ENCODE measurements around the gene CCDC187. TPM values are rescaled to one million over a fixed set of nuclear protein-coding genes. Genes with fewer than 3 reads are reported as not detected.

The CCDC187 gene
- total RNA-seq, 2 donors from 2014 or later, result not detected

DNA sequence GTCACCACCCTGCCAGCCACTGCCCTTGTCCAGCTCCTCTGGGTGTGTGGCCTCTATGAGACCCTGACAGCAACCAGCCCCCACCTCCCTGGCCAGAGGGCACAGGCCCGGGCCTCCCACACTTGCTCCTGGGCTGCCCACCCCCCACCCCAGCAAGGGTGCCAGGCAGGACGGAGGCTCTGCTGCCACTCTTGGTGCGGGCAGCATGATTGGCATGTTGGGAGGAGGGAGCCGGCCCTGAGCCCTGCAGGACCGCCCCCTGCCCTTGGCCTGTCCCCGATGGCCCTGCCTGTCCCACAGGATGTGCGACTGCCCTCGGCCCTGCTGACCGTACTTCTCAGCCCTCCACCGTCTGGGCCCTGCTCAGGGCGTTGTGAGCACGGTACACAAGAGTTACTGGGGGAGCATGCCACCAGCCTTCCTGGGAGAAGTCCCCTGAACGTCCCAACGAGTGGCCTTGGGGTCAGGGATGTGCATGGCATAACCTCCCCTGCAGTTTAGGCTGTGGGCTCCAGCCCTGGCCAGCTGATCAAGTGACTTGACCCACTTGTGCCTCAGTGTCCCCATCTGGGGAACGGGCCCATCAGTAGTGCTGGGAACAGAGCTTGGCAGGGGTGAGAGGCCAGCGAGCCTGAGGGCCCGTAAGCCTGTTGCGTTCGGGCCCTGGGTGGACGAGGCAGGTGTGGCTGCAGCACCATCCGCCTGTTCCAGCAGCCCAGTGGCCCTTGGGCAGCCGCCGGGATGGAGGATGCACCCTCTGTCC is 39.4 kb upstream of the CCDC187 start:
- no peak overlapping the region for H3K4me3 Mint-ChIP-seq
- no peaks in the 10 kb centered on the region for H3K4me1 Mint-ChIP-seq (ENCODE audit: low read depth in 2 of 2)
- H3K27ac Mint-ChIP-seq, result no peak overlapping the region
- H3K27me3 Mint-ChIP-seq, result no peaks in the 10 kb centered on the region
- H3K9me3 Mint-ChIP-seq, result no peaks in the 10 kb centered on the region
- no peaks in the 10 kb centered on the region for H3K36me3 Mint-ChIP-seq
- no peak for ATAC-seq
- no peak for DNase-seq (ENCODE audit: low spot score)

DNA sequence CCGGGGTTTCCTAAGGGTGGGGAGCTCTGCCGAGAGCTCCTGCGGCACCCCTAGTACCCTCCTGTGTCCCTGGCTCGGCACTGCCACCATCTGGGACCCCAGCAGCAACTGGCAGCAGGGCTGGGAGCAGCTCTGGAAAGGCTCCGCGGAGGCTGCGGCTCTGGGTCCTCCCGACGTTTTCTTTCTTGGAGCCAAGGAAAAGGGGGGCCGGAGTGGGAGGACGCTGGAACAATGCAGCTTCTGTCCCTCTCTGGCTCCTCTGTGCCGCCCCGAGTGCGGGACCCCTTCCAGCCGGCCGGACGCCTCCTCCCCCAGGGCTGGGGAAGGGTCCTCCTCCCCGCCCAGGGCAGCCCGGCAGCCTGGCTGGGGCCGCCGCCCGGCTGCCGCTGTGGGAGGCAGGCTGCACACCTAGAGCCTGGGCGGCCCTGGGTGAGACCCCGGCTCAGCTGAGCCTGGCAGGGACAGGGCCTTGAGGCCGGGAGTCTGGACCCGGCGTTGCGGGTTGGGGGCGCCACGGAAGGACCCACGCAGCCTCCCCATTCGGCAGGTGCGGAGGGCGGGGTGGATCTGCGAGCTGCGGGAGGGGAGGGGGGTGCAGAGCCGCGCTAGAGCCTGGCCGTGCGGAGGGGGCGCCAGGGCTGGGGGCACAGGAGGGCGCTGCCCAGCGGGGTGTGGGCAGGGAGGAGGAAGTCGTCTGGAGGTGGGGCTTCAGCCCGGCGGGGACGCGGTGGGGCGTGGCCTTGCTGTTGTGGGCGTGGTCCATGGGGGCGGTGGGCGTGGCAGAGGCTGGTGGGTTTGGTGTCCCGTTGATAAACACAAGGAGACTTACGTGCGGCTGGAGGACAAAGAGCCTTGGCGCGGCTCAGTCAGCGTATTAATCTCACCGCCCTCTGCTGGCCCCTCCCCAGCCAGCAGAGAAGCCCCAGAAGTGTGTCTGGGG is 38.6 kb upstream of the CCDC187 start:
- ATAC-seq, result peak; percentile 67 to 83
- Mint-ChIP-seq H3K4me3 (no peak overlapping the region), H3K4me1 (ENCODE audit: low read depth in 2 of 2) (no peaks in the 10 kb centered on the region), H3K27ac (no peak overlapping the region), H3K9me3 (no peaks in the 10 kb centered on the region), H3K36me3 (no peaks in the 10 kb centered on the region), H3K27me3 (no peaks in the 10 kb centered on the region)
- DNase-seq (ENCODE audit: low spot score), result no peak

- H3K27me3 Mint-ChIP-seq, result no peaks in the 10 kb centered on the region
- H3K4me1 Mint-ChIP-seq (ENCODE audit: low read depth in 2 of 2), result no peaks in the 10 kb centered on the region
- H3K36me3 Mint-ChIP-seq, result no peaks in the 10 kb centered on the region
- no peak for DNase-seq (ENCODE audit: low spot score)
- H3K27ac Mint-ChIP-seq, result no peak overlapping the region
- no peak overlapping the region for H3K4me3 Mint-ChIP-seq
- H3K9me3 Mint-ChIP-seq, result no peaks in the 10 kb centered on the region
- no peak for ATAC-seq
Observed at GRCh38 chr9:136341769-136342168, 37.9 kb upstream of the CCDC187 start.

DNA sequence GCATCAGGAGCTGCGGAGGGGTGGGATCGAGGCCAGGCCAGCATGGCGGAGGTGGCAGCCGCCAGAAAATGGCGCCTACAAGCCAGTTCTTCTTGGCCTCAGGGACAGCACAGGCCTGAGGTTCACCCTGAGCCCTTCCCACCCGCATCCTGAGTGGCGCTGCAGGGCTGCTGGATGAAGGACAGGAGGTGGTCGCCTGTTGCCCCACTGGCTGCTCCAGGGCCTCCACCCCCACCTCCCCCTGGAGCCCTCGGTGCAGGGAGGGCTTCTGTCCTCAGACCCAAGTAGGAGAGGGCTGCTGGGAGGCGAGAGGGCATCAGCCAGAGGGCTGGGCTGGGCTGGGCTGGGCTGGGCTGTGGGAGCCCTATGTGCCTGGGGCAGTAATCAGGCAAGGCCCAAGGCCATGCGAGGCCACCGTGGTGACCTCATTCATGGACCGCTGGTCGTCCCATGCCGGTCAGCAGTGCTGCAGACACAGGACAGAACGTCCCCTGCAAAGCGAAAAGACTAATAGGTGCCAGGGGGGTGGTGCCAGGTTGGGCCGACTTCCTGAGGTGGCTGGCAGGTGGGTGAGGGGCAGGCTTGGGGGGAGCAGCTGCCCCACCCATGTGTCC is 37.3 kb upstream of the CCDC187 start:
- Mint-ChIP-seq H3K4me3 (no peak overlapping the region), H3K27me3 (no peaks in the 10 kb centered on the region), H3K4me1 (ENCODE audit: low read depth in 2 of 2) (no peaks in the 10 kb centered on the region), H3K36me3 (no peaks in the 10 kb centered on the region), H3K27ac (no peak overlapping the region), H3K9me3 (no peaks in the 10 kb centered on the region)
- ATAC-seq (no peak), DNase-seq (ENCODE audit: low spot score) (no peak)

DNA sequence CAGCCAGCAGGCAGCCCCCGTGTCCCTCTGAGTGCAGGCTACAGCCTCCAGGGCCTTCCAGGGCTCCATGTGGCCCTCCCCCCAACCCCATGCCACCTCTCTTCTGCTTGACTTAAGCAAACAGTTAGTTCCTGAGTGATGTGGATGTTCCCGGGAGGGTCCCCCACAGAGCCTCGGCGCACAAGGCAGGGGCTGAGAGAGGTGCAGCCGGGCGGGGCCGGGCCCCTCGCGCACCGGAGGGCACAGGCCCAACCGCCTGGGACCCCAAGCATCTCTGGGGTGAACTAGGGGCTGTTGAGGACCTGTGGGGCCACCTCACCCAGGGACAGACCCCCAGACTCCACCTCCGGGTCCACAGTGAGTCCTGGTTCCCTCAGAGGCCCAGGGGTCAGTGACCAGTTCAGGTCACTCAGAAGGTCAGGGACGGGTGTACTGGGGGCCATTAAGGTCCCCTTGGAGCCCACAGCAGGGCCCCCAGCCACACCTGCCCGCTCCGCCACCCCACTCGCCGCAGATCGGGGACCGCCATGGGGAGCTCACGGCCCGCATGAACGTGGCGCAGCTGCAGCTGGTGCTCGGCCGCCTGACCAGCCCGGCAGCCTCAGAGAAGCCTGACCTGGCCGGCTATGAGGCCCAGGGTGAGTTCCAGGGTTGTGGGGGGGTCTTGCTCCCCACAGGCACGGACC is 36.6 kb upstream of the CCDC187 start:
- Mint-ChIP-seq H3K27ac (no peak overlapping the region), H3K27me3 (no peaks in the 10 kb centered on the region), H3K4me3 (no peak overlapping the region), H3K4me1 (ENCODE audit: low read depth in 2 of 2) (no peaks in the 10 kb centered on the region), H3K36me3 (no peaks in the 10 kb centered on the region), H3K9me3 (no peaks in the 10 kb centered on the region)
- ATAC-seq, result no peak
- DNase-seq (ENCODE audit: low spot score), result no peak

DNA sequence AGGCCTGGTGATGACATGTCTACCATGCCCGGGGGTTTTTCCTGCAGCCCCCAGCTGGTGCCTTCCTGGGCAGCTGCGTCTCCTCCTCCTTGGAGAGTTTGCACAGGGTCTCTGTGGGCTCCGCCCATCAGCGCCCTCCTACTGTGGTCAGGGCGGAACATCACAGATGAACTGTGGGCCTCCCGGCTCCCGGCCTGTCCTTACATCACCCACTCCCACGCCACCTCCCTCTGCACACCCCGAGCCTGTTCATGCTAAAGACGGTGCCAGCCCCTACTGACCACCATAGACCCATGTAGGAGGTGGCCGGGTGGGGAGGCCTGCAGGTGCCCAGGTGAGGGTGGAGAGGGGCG is 36.0 kb upstream of the CCDC187 start:
- no peaks in the 10 kb centered on the region for H3K27me3 Mint-ChIP-seq
- no peak overlapping the region for H3K27ac Mint-ChIP-seq
- H3K9me3 Mint-ChIP-seq, result no peaks in the 10 kb centered on the region
- no peak overlapping the region for H3K4me3 Mint-ChIP-seq
- DNase-seq (ENCODE audit: low spot score), result no peak
- ATAC-seq, result no peak
- no peaks in the 10 kb centered on the region for H3K4me1 Mint-ChIP-seq (ENCODE audit: low read depth in 2 of 2)
- no peaks in the 10 kb centered on the region for H3K36me3 Mint-ChIP-seq

- Mint-ChIP-seq H3K27me3 (no peaks in the 10 kb centered on the region), H3K4me1 (ENCODE audit: low read depth in 2 of 2) (no peaks in the 10 kb centered on the region), H3K36me3 (no peaks in the 10 kb centered on the region), H3K27ac (no peak overlapping the region), H3K4me3 (no peak overlapping the region), H3K9me3 (no peaks in the 10 kb centered on the region)
- peak in 1 of 2 donors; percentile 52 for ATAC-seq
- DNase-seq (ENCODE audit: low spot score), result no peak
Observed at GRCh38 chr9:136339173-136339957, 35.5 kb upstream of the CCDC187 start.

DNA sequence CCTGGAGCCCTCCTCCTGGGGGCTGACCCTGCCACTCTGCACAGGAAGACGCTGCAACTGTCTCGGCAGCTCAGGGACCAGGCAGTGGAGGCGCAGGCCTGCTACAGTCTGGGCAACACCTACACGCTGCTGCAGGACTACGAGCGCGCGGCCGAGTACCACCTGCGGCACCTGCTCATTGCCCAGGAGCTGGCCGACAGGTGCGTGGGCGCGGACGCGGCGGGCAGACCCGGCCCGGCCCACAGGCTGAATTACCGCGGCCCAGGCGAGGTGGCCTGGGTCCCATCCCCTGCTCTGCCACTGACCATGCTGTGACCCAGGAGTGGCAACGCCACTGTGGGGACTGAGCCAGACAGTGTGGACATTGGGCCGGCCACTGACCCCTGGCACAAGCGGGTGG is 34.6 kb upstream of the CCDC187 start:
- H3K27me3 Mint-ChIP-seq, result no peaks in the 10 kb centered on the region
- H3K36me3 Mint-ChIP-seq, result no peaks in the 10 kb centered on the region
- H3K4me3 Mint-ChIP-seq, result no peak overlapping the region
- no peaks in the 10 kb centered on the region for H3K9me3 Mint-ChIP-seq
- DNase-seq (ENCODE audit: low spot score) (no peak), ATAC-seq (no peak)
- H3K27ac Mint-ChIP-seq, result no peak overlapping the region
- no peaks in the 10 kb centered on the region for H3K4me1 Mint-ChIP-seq (ENCODE audit: low read depth in 2 of 2)

DNA sequence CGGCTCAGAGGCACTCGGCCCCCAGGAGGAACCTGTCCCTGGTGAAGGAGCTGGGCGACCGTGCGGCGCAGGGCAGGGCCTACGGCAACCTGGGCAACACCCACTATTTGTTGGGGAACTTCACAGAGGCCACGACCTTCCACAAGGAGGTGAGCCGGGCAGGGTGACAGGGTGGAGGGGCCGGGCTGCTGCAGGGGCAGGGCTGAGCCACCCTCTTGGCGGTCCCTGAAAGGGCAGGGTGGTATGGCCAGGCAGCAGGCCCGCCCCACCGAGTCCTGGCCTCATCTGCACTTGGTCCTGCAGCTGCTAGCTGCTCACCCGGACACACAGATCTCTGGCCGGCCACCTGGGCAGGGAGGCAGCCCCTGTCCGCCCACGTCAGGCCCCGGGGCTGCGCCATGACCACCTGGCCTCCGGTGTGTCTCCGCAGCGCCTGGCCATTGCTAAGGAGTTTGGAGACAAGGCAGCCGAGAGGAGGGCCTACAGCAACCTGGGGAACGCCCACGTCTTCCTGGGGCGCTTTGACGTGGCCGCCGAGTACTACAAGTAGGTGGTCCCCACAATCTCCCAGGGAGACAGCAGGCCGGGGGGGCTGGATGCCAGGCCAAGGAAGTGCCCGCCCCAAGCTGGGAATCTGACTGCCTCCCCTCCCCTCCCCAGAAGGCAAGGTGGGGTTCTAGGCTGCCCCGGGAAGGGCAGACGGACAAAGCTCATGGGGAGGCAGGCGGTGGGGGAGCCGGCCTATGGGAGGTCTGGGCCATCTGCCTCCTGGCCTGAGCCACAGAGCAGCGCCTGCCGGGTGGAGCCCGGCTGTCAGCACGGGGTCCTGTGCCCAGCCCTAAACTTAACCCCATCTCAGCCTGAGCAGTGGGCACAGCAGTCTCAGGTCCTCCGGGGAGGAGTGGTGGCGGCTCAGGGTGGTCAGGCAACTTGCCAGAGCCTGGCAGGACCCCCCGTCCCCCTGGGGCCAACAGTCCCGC is 33.8 kb upstream of the CCDC187 start:
- Mint-ChIP-seq H3K4me1 (ENCODE audit: low read depth in 2 of 2) (no peaks in the 10 kb centered on the region), H3K27me3 (no peaks in the 10 kb centered on the region), H3K9me3 (no peaks in the 10 kb centered on the region), H3K27ac (no peak overlapping the region), H3K36me3 (no peaks in the 10 kb centered on the region), H3K4me3 (no peak overlapping the region)
- DNase-seq (ENCODE audit: low spot score), result no peak
- ATAC-seq, result no peak

- ATAC-seq (no peak), DNase-seq (ENCODE audit: low spot score) (no peak)
- H3K27me3 Mint-ChIP-seq, result no peaks in the 10 kb centered on the region
- H3K27ac Mint-ChIP-seq, result no peak overlapping the region
- H3K4me3 Mint-ChIP-seq, result no peak overlapping the region
- no peaks in the 10 kb centered on the region for H3K36me3 Mint-ChIP-seq
- no peaks in the 10 kb centered on the region for H3K4me1 Mint-ChIP-seq (ENCODE audit: low read depth in 2 of 2)
- H3K9me3 Mint-ChIP-seq, result no peaks in the 10 kb centered on the region
Observed at GRCh38 chr9:136336881-136337280, 33.0 kb upstream of the CCDC187 start.

DNA sequence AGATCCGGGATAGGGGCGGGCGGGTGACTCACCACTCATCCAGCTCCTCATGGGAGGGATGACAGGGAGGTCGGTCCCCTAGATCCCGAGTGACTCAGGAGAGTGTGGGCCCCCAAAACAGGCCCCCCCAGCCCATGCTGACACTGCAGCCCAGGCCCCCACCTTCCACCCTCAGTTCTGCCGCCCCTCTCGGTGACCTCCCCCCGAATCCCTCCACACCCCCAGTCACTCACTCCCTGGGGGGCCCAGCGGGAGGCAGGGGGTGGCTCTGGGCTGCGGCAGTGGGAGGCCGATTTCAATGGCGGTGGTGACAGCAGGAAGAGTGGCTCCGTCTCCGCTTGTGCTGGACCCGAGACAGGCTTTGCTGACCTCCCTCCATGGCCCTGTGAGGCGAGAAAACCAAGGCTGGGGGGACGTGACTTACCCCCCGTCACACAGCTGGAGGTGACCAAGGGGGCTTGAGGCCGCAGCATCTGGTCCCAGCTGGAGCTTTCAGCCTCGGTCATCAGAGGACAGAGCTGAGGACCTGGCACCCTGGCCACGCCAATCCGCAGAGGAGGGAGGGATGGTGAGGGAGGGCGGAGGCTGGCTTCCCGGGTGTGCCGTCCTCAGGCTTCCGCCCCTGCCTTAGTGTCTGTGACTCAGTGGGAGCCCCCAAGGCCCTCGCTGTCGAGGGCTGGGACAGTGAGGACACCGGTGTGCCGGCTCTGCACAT is 32.4 kb upstream of the CCDC187 start:
- H3K9me3 Mint-ChIP-seq, result no peaks in the 10 kb centered on the region
- H3K27me3 Mint-ChIP-seq, result no peaks in the 10 kb centered on the region
- no peaks in the 10 kb centered on the region for H3K4me1 Mint-ChIP-seq (ENCODE audit: low read depth in 2 of 2)

More for the DNA sequence above, 32.4 kb upstream of the CCDC187 start:
- no peaks in the 10 kb centered on the region for H3K36me3 Mint-ChIP-seq
- H3K27ac Mint-ChIP-seq, result no peak overlapping the region
- H3K4me3 Mint-ChIP-seq, result no peak overlapping the region
- DNase-seq (ENCODE audit: low spot score) (no peak), ATAC-seq (no peak)
